Panc1 (cell line): ENCODE measurements around the gene TSSC4.
"Not testable (repeated sequence)": the region's sequence is repeated elsewhere in the genome, so short reads cannot be mapped to it uniquely, and the experiment has no call there.

Experiments used
- CTCF ChIP-seq: fragments of 450-650 bp; IDR thresholded peaks from 2 replicates; pipeline ENCODE4 v1.5.1; 2017; ENCODE audit warnings: mild to moderate bottlenecking
- POLR2AphosphoS5 ChIP-seq: IDR thresholded peaks from 2 replicates; pipeline ENCODE4 v1.6.1; 2012; ENCODE audit warnings: mild to moderate bottlenecking, low read depth, low read length, moderate library complexity
- REST ChIP-seq, 2 experiments: IDR thresholded peaks; 2 replicates each; pipeline ENCODE4 v1.6.1; 2011 to 2012; ENCODE audit warnings: low read depth in 2 of 2, control low read depth in 1 of 2, low read length in 1 of 2, mild to moderate bottlenecking in 1 of 2, moderate library complexity in 1 of 2; ENCODE audit not compliant: insufficient read depth in 1 of 2
- SIN3A ChIP-seq: IDR thresholded peaks from 2 replicates; pipeline ENCODE4 v1.6.1; 2012; ENCODE audit warnings: low read depth, mild to moderate bottlenecking, low read length, moderate library complexity, borderline replicate concordance; ENCODE audit not compliant: insufficient read depth

- not testable (repeated sequence) for TF ChIP-seq POLR2AphosphoS5; CTCF; SIN3A; REST (IDR thresholded peaks at IDR 0.05; ENCODE audit: insufficient read depth in 1 of 2, low read depth in 2 of 2, low read length in 1 of 2)
Observed at GRCh38 chr11:2357651-2358050, 42.9 kb upstream of the TSSC4 start.
